GM21360 (cell line): ENCODE data around the gene RFC3.
"Not testable (repeated sequence)": the region's sequence is repeated elsewhere in the genome, so short reads cannot be mapped to it uniquely, and the experiment has no call there.

Experiments used
- ATAC-seq: cut with Tn5 transposase; IDR thresholded peaks from one replicate; pipeline ENCODE4 v1.9.1; 2021; ENCODE audit warnings: mild to moderate bottlenecking, moderate library complexity; ENCODE audit not compliant: unreplicated experiment

Gene RFC3

DNA sequence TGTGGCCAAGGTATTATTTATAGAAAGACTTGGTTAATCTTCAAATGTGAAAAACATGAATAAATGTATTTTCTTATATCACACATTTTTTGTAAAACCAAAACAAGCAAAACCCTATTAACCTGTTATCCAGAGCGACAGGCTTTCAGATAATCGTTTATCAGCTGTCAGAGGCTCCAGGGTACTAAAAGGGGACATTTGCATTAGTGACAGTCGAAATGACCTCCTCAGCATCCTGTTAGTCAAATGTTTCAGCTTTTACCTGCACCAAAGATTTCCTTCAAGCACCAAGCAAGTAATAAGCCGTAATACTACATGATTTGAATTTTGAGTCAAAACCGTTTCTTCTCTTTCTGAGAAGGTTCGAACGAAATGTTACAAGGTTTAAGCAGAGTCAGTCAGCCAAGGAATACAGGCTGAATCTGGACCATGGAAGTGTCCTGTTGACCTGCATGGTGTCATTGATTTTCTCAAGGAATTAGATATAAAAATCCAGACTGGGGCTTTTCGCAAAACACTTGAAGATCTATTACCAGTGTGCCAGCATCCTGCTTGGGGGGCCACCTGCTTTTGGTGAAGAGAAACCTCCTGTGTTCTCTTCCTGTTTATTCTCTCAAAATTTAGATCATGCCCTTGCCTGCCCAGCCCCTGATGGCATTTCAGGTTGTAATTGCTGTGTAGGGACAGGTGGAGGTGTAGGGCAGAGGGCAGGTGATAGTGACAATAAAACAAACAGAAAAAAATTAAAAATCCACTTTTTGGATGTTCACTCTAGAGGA is 11.3 kb upstream of the RFC3 start:
- no peak for ATAC-seq

DNA sequence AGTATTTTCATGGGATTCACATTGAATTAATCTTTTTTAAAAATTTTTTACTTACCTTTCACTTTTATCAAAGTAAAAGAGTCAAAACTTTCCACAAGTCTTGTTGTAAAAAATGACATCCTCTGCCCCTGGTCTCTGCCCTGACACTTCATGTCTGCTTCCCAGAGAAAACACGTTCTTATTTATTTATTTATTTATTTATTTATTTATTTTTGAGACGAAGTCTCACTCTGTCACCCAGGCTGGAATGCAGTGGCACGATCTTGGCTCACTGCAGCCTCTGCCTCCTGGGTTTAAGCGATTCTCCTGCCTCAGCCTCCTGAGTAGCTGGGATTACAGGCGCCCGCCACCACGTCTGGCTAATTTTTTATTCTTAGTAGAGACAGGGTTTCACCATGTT is 5.1 kb upstream of the RFC3 start:
- ATAC-seq: not testable (repeated sequence)

DNA sequence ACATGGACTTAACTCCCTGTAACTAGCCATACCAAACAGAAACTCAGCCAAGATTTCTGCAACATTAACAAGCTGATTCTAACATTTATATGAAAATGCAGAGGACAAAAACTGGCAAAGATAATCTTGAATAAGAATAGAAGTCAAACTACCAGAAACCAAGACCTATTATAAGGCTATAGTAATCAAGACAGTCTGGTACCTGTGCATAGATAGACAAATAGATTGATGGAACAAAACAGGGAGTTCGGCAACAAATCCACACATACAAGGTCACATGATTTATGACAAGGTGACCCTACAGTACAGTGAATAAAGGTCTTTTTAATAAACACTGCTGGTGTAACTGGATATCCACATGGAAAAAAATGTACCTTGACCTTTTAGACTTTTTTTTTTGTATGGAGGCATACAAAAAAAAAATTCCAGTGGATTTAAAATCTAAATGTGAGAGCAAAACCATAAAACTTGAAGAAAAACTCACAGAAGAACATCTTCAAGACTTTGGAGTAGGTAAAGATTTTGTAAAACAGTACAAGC is 2.9 kb upstream of the RFC3 start:
- no peak for ATAC-seq

DNA sequence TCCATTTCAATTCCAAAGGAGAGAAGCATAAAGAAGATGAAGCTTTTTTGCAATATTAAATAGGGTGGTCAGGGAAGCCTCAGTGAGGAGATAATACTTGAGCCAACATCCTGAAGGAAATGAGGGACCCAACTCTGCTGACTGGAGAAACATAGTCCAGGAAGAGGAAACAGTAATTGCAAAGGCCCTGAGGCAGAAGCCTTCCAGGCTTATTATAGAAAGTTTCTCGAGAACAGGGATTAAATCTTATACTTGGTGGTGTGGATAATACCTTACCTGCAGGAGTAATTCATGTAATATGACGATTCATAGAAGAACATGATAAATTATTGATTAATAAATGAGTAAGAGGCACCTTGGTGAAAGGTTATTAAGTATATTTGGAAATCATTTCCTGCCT is 1.0 kb upstream of the RFC3 start:
- ATAC-seq: no peak

DNA sequence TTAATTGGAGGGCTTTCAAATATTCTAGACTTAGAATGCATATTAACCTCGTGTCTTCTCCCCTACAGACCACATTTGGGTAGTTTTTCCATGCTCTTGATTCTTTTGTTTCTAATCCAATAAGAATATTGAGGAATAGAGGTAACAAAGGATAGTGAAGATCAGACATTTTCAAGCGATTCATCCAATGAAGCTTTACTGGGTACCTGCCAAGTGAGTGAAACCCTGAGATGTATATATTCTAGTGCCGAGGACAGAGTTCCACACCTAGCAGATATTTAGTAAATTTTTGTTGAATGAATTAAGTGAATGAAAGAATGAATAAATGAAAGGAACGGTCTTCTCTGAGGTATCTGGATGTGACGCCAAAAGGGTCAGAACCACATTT is 442 bp upstream of the RFC3 start:
- no peak for ATAC-seq

DNA sequence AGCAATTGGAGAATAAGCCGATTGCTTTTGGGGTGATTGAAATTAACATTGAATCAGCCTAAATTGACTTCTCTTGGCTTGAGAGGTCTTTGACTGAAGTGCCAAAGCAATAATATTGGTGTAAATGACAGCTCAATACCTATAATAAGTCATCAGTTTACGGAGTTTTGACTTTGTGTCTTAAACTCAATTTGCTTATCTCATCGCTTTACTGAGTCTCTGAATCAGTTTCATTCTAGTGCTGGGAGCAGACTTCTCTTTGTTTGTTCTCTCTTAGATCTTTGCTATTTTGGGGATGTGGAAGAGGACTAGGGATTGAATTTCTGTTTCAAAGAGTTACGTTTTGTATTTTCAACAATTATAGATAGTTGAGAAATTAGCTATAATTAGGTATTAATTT is 7.1 kb downstream of the RFC3 start:
- no peak for ATAC-seq

DNA sequence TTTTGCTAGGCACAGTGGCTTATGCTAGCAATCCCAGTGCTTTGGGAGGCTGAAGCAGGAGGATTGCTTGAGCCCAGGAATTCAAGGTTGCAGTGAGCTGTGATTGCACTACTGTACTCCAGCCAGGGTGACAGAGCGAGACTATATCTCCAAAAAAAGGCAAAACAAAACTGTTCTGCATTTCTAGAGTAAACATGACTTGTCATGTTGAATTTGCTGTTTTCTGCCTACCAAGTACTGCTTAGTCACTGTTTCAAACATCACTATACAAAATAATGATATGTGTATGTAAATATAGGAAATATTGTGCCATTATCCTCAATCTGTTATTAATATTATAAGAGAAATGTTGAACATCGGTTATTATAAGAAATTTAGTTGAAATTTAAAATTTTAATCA is 9.2 kb downstream of the RFC3 start:
- ATAC-seq: no peak

DNA sequence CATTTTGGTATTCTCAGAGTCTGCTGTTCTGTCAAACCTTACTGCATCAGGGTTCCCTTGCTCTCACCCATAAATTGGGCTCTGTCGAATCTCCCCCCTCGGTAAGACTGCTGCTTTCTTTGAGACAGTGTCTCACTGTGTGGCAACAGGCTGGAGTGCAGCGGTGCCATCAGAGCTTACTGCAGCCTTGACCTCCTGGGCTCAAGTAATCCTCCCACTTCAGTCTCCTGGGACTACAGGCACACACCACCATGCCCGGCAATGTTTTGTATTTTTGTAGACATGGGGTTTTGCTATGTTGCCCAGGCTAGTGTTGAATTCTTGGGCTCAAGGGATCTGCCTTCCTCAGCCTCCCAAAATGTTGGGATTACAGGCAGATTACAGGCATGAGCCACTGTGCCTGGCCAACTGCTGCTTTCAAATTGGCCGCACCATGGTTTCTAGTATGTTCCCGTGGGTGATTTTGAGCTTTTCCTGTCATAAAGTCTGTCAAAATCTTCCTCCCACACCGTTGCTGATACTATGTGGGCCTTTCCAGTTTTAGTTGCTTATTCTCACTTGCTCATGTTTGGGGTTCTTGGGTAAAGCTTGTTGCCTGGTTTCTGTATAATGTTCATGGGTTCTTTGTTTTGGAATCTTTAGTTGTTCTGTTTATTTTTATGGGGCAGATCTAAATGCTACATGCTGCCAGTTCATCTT is 10.6 kb downstream of the RFC3 start:
- no peak for ATAC-seq

DNA sequence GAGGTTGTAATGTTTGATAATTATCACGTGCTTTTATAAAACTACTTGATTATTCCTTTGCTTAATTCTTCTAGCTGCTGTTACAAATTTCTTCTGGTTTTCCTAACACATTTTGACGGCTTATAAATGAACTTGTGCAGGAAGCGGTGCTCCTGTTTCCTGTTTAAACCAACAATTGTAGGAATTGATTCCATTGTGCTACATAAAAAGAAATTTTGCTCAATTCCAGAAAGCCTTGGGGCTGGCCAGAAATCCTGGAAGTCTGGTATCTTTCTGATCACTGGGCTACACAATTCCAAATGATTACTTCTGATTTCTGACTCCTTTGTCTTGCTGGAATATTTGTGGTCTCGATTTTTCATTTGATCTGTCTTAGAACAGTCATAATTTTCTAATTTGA is 14.9 kb downstream of the RFC3 start:
- no peak for ATAC-seq

DNA sequence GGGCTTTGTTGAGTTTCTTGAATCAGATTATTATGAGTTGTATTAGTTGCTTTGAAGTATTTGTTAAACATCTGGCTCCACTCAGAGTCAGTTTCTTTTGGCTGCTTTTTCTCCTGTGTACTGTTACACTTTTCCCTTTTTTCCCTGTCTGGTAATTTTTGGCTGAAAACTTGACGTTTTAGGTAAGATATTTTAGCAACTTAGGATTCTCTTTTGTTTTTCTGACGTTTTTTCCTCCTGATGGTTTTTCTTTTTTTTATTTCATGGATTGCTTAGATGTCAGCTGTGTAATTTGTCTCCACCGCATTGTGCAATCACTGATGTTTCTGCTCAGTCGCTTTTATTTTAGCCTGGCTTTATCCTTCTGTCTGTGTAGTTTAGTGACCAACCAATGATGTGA is 20.7 kb downstream of the RFC3 start:
- no peak for ATAC-seq

DNA sequence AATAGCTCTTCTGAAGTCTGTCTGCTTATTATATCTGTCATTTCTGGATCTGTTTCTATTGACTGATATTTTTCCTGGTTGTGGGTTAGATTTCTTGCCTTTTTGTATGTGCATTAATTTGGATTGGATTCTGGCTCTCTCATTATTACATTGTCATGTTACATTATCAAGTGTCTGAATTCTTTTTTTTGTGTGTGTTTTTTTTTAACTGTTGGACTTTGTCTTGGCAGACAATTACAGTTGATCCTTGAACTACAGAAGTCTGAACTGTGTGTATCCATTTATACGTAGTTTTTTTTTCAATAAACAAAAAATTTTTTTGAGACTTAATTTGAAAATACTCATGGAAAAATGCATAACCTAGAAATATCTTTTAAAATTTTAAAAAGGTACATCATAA is 22.5 kb downstream of the RFC3 start:
- no peak for ATAC-seq

DNA sequence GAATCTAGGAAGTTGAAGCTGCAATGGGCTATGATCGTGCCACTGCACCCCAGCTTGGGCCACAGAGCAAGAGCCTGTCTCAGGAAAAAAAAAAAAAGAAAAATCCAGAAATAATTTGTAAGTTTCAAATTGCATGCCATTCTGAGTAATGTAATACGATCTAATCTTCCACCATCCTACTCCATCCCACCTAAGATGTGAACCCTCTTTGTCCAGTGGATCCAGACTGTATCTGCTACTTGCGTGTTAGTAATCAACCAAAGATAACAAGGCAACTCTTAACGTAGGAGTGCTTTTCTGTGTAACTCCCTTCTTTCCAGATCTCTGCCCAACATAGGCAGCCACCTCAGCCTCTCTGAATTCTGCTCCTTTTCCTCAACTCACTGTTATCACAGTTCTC is 24.3 kb downstream of the RFC3 start:
- no peak for ATAC-seq

DNA sequence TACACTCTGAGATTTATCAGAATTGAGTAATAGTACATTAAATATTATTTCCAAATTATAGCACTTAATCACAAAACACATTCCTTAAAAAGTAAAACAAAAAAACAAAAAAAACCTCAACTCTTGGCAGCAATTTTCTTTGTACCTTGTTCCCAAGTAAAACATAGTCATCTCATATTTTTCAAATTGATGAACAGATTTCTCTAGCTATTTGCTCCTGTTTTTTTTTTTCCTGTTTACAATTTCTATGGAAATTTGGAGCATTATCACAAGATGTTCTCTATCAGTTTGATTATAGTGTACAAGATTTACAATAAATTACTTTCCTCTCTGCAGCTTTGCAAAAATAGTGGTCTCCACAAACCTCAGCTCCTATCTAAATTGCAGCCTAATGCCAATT is 25.0 kb downstream of the RFC3 start:
- no peak for ATAC-seq

DNA sequence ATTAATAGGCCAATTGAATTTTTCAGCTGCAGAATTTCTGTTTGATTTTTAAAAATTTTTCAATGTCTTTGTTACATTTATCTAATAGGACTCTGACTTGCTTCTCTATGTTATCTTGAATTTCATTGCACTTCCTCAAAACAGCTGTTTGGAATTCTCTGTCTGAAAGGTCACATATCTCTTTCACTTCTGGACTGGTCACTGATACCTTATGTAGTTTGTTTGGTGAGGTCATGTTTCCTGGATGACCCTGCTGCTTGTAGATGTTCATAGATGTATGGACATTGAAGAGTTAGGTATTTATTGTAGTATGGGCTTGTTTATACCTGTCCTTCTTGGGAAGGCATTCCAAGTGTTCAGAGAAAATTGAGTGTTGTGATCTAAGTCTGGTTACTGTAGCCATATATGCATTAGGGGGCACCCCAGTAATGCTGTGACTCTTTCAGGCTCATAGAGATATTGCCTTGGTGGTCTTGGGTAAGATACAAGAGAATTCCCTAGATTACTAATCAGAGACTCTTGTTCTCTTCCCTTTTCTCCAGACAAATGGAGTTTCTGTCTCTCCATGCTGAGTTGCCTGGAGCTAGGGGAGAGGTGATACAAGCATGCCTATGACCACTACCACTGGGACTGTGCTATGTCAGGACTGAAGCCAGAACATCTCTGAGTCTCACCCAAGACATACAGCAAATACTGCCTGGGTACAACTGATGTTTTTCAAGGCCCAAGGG is 27.8 kb downstream of the RFC3 start:
- ATAC-seq: peak; percentile 14

DNA sequence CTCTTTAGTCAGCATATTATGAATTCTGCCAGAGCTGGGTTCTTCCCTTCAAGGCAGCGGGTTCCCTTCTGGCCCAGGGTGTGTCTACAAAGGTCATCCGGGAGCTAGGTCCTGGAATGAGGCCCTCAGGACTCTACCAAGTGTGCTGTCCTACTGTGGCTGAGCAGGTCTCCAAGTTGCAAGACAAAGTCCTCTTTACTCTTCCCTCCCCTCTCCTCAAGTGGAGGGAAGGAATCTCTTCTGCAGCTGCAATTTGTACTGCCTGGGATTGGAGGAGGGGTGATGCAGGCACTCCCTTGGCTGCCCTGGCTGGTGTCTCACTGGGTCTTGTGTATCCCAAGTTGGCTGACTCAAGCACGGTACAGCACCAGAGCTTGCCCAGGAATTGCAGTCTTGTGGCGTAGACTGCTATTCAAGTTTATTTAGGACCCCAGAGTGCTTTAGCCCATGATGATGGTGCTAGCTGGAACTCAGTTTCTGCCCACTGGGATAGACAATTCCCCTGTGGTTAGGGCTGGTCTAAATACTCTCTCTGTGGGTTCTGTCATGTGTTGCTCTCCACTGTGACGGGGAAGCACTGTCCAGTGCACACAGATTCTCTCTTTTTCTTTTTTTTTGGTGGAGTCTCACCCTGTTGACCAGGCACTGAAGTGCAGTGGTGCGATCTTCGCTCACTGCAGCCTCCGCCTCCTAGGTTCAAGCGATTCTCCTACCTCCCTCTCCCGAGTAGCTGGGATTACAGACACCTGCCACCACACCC is 28.5 kb downstream of the RFC3 start:
- ATAC-seq: peak; percentile 53

DNA sequence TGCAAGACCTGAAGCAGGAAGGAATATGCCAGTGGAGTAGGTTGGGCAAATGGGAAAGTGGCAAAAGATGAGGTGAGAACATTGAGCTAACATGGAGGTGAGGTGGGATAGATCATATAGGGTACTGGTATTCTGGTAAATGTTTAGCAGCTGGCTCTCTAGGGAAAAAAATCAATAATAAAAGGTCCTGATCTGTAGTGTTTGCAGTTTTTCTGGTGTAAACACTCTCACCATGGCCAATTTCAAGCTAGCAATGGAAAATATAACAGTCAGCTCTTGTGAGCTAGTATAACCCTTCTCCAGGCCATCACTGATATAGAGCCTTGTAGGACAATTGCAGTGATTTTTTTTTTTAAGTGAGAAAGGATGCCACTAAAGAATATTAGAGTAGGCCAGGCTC is 31.3 kb downstream of the RFC3 start:
- ATAC-seq: no peak

DNA sequence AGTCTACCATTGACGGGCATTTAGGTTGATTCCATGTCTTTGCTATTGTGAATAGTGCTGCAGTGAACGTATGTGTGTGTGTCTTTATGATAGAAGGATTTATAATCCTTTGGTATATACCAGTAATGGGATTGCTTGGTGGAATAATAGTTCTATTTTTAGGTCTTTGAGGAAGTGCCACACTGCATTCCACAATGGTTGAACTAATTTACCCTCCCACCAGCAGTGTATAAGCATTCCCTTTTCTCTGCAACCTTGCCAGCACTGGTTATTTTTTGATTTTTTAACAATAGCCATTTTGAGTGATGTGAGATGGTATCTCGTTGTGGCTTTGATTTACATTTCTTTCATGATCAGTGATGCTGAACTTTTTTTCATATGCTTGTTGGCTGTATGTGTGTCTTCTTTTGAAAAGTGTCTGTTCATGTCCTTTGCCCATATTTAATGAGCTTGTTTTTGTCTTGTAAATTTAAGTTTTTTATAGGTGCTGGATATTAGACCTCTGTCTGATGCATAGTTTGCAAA is 37.5 kb downstream of the RFC3 start:
- ATAC-seq: no peak

DNA sequence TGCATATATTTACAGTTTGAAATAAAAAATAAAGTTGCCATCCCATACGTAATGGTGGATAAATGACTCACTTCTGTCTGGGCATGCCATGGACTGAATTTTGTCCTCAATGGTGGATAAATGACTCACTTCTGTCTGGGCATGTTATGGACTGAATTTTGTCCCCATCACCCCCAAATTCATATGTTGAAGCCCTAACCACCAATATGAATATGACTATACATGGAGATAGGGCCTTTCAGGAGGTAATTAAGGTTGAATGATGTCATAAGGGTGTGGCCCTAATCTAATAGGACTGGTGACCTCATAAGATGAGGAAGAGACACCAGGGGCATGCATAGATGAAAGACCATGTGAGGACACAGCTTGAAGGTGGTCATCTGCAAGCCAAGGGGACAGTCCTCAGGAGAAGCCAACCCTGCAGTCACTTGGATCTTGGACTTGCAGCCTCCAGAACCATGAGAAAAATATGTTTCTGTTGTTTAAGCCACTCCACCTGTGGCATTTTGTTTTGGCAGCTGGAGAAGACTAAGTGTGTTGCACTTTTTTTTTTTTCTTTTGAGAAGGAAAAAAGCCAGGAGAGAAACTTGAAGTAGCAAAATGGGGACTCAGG is 41.8 kb downstream of the RFC3 start:
- no peak for ATAC-seq

DNA sequence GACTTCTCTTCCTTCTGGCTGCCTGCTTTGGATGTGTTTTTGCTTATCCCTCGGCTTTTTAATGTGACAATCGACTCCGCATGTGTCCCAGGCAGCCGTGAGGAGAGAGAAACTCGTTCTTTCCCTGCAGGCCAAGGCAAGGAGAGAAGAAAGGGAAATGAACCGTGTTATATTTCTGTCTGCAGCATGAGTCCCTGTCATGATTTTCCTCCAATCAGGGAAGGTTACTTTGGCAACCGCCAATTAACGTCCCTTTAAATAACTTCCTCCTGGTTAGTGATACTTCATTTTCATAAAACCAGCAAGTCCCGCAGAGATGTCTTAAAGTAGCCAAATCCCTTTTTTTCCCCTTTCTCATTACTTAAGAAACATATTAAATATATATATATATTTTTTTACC is 42.6 kb downstream of the RFC3 start:
- no peak for ATAC-seq

DNA sequence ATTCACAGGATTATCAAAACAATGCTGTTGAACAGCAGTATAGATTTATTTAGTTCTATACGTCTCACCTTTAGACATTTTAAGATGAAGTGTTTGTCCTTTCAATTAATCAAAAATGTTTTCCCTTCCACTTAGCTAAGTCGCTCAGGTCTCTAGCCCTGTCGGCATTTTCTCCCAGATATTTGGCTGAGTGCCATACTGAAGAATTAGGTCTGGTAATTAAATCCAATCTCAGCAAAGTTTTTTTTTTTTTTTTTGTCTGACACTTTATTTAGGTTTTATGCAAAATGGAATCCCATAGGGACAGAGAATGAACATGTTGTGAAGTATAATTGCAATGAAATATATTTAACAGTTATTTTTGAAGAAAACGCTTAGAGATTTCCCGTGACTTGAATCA is 44.1 kb downstream of the RFC3 start:
- ATAC-seq: no peak
